Hippocampal formation (tissue), 2 donors: ENCODE data around the gene ZNF274.
"Not testable (repeated sequence)": the region's sequence is repeated elsewhere in the genome, so short reads cannot be mapped to it uniquely, and the experiment has no call there.

ENCODE experiments used
- DNase-seq, 2 donors: peaks; one replicate each; lab custom pipeline; 2025; lab: John Stamatoyannopoulos, UW

The ZNF274 gene

DNA sequence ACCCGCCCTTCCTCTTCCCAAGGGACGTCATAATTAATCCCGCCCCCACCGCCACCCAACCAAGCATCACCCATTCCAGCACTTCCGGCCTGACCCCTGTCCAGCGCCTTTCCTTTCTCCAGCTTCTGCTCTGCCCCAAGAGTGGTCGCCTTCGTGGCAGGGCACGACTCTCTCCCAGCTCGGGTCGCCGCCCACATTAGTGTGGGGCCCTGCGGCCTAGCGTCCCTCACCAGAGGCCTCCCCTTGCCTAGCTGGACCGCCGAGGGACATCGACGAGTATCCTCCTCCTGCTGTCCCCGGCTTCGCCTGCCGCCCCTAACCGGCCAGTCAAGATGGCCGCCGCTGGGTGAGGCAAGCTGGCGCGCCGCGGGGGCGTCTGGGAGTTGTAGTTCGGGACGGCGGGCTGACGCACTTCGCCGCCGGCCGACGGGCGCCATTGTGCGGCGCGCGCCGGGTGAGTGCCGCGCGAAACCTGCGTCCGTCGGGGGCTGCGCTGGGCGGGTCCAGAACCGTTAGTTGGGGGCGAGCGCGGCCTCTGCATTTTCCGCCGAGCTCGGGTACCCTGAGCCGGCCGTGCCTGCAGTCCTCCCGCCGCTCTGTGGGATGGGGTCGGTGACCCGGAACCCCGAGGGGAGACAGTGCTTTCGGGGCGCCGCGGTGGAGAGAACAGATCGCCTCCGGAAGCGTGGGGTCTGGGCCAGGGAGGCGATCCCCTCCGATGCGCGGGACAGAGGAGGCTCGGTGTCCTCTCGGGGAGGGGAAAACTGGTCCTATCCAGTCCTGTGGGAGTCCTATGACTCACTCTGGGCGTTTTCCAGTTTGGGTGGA, at the start of gene ZNF274:
Gene ZNF274 (plus strand): TSS at position 73 of the 828 bp plus-strand sequence. CDS start 905 bp downstream, outside the sequence.
- peak; percentile 69 to 87 for DNase-seq

DNA sequence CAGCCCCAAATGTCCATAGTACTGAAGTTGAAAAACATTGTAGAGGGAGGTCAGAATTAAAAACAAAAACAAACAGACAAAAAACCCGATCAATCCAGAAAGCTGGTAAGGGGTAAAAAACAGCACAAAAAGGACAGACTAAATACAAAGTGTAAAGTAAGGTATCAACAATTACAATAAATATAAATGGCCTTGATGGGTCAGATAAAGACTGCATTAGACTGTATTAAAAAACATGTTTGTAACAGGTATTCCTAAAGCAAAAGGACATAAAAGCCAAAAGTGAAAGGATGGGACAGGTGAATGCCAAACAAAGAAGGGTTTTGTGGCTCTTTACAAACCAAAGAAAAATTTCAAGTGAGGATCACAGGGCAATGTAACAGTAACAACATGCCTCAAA, 48.6 kb upstream of the ZNF274 start:
- DNase-seq, result no peak

DNA sequence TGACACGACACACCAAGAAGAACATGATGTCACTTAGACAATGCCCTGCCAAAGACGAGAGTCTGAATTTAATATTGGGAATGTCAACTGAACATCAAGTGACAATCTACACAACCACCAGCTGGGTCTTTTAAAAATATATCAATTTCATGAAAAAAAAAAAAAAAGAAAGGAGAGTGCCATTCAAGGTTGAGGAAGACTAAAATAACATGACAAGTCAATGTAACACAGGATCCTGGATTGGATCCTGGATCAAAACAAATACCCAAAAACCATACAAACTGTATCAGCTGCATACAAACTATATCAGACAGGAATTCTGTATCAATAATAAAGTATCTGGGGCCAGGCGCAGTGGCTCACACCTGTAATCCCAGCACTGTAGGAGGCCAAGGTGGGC, 37.0 kb upstream of the ZNF274 start:
- DNase-seq, result no peak

DNA sequence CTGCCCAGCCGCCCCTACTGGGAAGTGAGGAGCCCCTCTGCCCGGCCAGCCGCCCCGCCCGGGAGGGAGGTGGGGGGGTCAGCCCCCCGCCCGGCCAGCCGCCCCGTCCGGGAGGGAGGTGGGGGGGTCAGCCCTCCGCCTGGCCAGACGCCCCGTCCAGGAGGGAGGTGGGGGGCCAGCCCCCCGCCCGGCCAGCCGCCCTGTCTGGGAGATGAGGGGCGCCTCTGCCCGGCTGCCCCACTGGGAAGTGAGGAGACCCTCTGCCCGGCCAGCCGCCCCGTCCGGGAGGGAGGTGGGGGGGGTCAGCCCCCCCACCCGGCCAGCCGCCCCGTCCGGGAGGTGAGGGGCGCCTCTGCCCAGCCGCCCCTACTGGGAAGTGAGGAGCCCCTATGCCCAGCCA, 35.4 kb upstream of the ZNF274 start:
- not testable (repeated sequence) for DNase-seq

DNA sequence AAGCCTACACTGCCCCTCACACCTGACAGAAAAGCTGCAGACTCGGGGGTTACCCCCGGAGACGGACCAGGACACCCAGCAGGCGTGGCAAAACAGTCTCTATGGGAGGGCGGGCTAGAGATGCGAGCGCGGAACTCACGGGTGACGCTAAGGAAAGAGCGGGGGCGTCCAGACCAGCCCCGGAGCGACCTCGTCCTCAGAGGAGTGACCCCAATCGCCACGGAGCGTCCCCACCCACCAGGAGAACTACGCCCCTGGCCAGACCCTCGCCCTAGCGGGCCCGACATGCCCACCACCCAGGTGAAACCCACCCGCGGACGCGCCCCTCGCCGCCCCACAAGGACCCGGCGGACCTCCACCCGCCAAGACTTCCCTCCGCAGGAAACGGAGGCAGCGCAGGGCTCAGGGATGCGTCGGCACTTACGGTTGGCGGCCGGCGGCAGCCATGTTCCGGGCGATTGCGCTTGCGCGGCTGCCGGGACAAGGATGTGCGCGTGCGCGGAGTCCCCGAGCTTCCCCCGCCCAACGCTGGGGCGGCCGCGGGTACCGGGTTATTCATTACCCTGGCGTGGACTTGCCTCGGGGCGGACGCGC, 32.4 kb upstream of the ZNF274 start, which contains the start of gene ZNF329:
Gene ZNF329 (minus strand): TSS at position 462 of the 594 bp plus-strand sequence. CDS start 21,286 bp downstream, outside the sequence.
- peak; percentile 41 to 79 for DNase-seq

DNA sequence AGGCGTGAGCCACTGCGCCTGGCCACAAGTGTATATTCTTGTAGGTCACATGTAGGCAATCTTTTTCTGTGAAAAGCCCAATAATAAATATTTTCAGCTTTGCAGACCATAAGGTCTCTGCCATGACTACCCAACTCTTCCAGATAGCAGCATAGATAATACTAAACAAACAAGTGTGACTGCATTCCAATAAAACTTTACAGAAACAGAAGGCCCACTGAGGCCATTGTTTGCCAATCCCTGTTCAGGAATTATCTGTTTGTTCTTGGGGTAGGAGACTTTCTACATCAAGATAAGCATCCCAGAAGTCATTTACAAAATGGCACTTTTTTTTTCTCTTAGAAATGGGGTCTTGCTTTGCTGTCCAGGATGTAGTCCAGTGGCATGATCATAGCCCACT, 29.5 kb upstream of the ZNF274 start:
- DNase-seq, result no peak

DNA sequence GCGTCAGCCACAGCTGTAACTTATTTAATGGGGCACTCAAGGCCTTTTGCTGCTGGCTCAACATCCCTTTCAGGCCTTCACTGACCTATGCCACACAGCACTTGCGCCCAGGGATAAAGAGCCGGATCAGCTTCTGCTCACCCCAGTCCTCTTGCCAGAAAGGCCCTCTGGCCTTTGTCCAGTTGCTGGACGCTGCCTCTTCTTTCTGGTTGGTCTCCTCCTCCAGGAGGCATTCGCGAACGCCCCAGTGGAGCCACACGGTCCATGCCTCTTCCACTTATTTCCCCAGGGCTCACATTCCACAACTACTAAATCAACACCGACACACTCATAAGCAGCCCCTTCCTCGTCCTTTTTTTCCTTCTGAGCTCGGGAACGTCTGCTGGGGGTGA, 28.6 kb upstream of the ZNF274 start:
- DNase-seq, result peak in 1 of 2 donors; percentile 12

DNA sequence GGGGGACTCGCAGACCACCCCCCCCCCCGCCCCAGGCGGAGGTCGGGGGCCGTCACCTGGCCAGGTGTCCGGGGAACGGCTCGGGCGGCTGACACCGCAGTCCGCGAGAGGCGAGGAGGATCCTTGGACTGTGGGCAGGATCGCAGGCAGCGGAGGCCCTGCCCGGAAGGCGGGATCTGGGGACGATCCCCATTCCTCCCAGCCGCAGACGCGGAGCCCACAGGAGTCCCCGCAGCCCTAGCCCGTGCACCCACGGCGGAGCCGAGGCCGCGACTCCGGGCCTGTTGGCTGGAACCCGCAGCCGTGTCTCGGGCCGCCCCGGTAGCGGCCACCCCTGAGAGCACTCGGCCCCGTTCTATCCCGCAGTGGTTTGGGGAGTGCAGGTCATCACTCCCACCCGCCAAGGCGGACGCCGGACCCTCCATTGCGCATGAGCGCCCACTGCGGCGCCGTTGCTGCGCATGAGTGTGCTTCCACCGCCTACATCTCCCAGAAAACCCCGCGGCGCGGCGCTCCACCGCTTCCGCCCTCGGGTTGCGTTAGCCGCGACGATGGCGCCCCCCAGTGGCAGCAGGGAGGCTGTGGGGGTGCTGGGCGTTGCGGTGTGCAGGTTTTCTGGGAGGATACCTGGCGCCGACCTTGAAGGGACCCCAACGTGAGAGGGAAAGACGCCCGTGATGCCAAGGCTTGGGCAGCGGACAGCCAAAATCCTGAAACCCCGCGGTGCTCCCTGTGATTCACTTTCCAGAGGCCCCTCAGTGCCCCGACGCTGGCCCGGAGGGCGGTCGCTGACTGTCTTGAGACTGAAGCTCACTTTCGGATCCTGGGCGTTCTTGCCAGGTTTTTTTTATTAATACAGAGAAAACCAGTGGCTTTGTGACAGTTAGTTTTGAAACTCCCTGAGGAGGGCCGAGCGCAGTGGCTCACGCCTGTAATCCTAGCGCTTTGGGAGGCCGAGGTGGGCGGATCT, 27.9 kb upstream of the ZNF274 start:
- peak; percentile 68 to 89 for DNase-seq

DNA sequence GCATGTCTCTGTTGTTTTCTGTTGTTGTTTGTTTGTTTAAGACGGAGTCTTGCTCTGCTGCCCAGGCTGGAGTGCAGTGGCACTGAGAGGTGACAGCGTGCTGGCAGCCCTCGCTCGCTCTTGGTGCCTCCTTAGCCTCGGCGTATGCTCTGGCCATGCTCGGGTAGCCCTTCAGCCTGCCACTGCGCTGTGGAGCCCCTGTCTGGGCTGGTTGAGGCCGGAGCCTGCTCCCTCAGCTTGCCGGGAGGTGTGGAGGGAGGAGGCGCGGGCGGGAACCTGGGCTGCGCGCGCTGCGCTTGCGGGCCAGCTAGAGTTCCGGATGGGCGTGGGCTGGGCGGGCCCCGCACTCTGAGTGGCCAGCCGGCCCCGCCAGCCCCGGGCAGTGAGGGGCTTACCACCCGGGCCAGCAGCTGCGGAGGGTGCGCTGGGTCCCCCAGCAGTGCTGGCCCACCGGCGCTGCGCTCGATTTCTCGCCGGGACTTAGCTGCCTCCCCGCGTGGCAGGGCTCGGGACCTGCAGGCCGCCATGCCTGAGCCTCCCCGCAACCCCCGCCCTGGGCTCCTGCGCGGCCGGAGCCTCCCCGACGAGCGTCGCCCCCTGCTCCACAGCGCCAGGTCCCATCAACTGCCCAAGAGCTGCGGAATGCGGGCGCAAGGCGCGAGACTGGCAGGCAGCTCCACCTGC, 25.7 kb upstream of the ZNF274 start:
- no peak for DNase-seq

DNA sequence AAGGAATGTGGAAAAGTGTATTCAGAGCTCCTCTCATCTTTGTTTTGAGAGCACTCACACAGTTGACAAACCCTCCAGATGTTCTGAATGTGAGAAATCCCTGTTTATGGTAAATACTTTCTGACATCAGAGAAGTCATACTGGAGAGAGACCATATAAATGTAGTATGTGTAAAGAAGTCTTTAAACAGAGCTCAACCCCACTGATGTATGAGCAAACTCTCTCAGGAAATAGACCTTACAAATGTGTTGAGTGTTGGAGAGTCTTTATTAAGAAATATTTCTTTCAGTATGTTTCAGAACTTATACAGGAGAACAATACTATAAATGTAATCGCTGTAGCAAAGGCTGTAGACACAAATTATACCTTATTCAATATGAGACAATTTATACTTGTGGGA, 16.6 kb upstream of the ZNF274 start:
- no peak for DNase-seq

DNA sequence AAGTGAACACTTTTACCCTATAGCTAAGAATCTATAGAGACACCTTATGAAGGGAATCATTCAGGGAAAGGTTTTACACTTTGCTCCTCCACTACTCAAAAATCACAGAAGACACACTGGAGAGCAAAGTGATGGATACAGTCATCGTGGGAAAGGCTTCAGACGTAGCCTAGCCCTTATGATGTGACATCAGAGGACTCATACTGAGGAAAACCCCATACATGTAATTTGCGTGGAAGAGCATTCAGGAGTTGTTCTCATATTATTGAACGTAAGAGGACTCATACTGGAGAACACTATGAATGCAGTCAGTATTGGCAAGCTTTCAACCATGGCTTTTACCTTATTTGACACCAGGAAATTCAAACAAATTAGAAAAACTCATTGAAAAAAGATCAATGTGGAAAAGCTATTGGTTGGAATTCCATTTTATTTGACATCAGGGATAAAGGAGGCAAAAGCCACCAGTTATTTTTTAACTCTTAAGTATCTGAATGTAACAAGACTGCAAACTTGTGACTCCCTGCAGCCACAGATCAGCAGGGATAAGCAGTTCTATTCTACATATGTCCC, 16.1 kb upstream of the ZNF274 start:
- no peak for DNase-seq

DNA sequence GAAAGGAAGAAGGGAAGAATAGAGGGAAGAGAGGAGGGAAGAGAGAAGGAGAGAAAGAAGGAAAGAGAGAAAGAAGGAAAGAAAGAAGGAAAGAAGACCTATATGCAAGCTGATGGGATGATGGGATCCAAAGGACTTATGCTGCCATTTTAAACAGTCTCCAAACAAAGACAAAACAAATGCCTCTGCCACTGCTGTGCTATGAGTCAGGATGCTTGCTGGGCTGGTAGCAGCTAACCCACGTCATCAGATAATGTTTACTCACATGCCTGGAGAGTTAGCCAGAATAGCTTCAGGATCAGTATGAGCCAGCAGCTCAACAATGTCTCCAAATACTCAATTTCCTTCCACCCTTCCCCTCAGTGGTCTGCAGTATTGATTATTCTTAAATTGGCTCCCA, 12.0 kb upstream of the ZNF274 start:
- DNase-seq, result no peak

DNA sequence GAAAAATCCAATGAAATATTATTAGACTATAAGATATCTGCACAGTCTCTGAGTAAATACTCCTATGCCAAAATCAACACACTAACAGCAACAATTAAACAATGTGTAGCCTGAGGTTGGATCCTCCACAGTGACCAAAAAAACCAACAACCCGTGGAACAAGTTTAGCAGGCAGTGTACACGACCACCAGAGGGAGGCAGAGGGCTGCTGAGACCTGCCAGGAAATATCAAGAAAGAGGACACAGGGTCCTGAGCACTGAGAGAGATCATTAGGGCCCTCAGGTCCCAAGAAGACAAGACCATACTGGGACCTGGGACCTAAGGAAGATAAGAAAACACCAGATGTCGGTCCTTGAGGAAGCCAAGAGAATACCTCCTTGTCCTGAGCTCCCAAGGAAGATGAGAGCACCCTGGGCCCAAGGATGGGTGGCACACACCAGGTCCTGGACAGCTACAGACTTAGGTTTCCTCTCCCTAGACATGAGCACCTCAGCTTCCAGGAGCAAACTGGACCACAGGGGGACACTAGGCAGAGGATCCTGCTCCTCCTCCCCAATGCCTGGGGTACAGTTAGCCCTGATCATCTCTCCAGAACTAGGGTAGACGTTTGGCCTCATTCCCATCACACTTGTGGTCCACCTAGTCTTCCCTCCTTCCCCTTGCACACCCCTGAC, 822 bp upstream of the ZNF274 start:
- no peak for DNase-seq

DNA sequence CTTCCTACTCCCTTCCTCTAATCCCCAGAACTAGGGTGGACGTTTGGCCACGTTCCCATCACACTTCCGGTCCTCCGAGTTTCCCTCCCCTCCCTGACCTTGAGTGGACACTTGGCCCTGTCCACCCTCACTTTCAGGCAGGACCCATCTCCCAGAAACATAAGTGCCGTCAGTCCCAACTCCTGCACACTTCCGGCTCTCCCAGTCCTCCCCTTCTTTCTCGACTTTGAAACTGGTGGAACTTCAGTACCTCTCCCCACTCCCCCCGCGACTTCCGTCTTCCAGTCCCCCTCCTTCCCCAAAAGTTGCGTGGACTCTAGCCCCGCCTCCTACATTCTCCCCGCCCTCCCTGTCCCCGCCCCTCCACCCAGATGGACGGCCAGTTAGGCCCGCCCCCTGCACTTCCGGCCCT, 278 bp upstream of the ZNF274 start:
- peak in 1 of 2 donors; percentile 79 for DNase-seq

DNA sequence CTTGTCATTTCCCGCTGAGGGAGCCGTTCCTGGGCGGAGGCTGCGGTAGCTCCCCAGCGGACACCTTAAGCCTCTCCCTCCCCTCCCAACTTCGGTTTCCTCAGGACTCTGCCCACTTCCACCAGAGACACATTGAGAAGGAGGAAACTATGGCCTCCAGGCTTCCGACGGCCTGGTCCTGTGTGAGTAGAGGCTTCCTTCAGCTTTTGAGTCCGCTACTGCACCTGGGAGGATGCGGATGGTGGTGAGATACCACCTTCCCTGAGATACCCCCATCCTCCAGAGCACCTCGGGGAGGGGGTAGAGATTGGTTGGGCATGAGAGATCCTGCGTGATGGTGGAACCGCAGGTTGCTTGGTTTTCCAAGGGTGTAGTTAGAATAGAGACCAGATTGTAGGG, 955 bp downstream of the ZNF274 start:
- no peak for DNase-seq

DNA sequence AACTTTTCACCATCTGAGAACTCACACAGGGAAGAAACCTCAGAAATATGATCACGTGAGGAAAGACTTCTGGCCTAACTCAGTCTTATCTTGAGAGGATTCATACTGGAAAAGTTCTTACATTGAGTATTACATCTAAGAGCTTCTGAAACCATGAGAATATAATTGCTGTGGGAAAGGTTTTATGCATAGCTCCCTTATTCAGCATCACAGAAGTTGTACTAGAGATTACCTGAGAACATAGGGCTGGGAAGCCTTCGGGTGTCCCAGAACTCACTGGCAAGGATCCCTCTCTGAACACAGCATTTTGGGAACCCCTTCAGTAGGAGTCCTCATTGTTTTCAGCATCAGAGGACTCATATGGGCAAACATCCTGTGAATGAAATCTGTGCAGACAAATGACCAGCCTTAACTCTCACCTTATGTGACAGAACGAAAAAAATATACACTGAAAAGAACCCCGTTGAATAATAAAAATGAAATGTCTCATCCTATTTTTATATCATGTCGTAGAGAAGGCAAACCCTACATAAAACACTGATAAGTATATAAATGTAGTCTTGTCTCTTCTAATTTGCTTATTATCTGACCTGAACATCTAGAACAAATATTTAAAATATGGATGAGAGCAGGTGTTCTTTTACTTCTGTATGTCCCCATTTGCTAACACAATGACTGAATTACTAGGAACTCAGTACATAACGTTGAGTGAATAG, 14.2 kb downstream of the ZNF274 start:
- DNase-seq, result no peak

DNA sequence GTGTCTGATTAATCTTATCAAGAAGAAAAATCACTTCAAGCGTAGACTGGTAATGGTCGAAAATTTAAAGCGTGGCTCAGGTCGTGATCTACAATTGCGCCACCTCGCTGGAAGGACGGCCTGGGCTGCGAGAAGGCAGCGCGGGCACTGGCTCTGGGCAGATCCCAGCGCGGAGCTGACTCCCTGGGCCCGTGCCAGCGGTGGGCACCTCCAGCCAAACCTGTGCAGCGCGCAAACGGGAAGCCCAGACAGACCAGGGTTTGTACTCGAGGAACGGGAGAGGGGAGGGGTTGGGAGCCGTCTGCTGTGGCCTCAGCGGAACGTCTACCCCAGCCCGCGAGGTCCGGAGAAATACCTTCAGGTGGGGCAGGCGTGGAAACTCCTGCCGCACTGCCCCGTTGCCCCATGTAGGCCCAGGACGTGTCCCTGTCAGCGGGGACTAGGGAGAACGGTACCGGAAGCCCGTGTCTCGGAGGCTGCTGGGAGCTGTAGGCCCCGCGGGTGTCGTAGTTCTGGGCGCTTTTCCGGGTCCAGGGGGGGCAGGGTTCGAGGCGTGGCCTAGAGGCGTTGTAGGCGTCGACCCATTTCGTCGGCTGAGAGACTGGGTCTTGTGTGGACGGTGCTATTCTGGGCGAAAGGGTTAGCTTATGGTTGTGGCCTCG, 21.1 kb downstream of the ZNF274 start:
- no peak for DNase-seq

DNA sequence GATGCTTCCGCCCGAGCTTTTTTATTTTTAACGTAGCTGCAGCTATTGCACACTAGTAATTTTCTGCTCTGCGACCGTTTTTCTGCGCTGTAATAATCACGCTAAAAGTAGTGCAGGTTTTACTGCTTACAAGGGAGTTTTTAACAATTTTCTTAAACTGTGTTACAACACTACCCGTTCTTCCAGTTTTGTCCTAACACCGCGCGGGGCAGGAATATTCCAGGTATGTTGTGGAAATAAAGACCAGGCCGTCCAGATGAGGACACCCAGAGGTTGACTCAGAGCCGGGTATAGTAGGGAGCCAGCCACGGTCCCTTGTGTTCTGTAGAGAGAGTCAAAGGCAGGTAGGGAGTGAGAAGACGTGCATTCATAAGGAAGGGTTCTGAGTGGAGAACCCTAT, 21.7 kb downstream of the ZNF274 start:
- no peak for DNase-seq

DNA sequence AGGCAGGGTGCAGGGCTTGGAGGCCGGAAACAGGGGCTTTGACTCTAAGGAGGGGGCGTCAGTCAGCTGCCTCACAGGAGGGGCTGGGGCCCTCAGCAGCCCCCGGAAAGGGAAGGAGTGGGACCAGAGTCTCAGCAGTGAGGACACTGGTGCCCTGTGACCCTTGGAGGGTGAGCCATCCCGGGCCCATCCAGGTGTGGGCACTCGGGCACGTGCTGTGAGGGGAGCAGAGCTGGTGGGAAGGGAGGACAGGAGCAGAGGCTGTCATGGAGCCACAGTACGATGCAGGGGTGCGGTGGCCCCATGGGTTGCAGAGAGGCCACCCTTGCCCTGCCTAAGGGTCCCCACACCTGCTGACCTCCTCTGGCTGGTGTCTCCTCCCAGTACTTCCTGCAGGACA, 26.7 kb downstream of the ZNF274 start:
- no peak for DNase-seq
